Subcutaneous adipose tissue (tissue), 4 donors: ENCODE data around the gene PIAS1. TPM values are rescaled to one million over a fixed set of nuclear protein-coding genes. Genes with fewer than 3 reads are reported as not detected.

Source experiments
- CTCF ChIP-seq: fragments of 450-650 bp; IDR thresholded peaks from one replicate; pipeline ENCODE4 v1.5.1; 2016; ENCODE audit warnings: low read depth, mild to moderate bottlenecking, control low read depth, antibody characterized with exemption, moderate library complexity
- total RNA-seq, 4 donors: library from RNA; depleted of rRNA; stranded (reverse); fragments of >200 nt; gene quantifications; one replicate each; pipeline ENCODE4 v1.1.0, GENCODE V29; 2016

Gene PIAS1
- total RNA-seq, 4 donors from 2014 or later = 34.3 to 68.8 (median 45.4) TPM

GRCh38 chr15:68038246-68038645 lies 15.9 kb upstream of the PIAS1 start:
- no peak for TF ChIP-seq CTCF

- no peak for TF ChIP-seq CTCF
Measured at GRCh38 chr15:68040144-68040543, 14.0 kb upstream of the PIAS1 start.

GRCh38 chr15:68042156-68042854 lies 11.8 kb upstream of the PIAS1 start:
- TF ChIP-seq CTCF = no peak

- TF ChIP-seq CTCF = no peak
Measured at GRCh38 chr15:68042855-68043222, 11.3 kb upstream of the PIAS1 start.

GRCh38 chr15:68045289-68046265 lies 8.5 kb upstream of the PIAS1 start:
- TF ChIP-seq CTCF = no peak

GRCh38 chr15:68047826-68048225 lies 6.3 kb upstream of the PIAS1 start:
- no peak for TF ChIP-seq CTCF

- TF ChIP-seq CTCF = no peak
Measured at GRCh38 chr15:68051109-68051508, 3.0 kb upstream of the PIAS1 start.
